ENCODE measurements around the gene ATP9A. TPM values are rescaled to one million over a fixed set of nuclear protein-coding genes. Genes with fewer than 3 reads are reported as not detected.
"Not testable (repeated sequence)": the region's sequence is repeated elsewhere in the genome, so short reads cannot be mapped to it uniquely, and the experiment has no call there.

ATP9A gene
- total RNA-seq (ENCODE audit: low replicate concordance), result 23.7 and 69.1 TPM in 2 replicates

GRCh38 chr20:51767867-51768758 lies at the start of gene ATP9A:
TSS of gene ATP9A (minus strand) at chr20:51768390. CDS start at chr20:51768369, 21 bp downstream.
- no peak for TF ChIP-seq CTCF (IDR thresholded peaks at IDR 0.05; ENCODE audit: insufficient read depth, low read length)
- peak; percentile 27 for DNase-seq (ENCODE audit: low read depth)
- peak within 1 kb of the TSS; percentile 85 for H3K4me3 ChIP-seq (ENCODE audit: low read depth, low read length)

GRCh38 chr20:51816856-51817255 lies 48.7 kb upstream of the ATP9A start:
- not testable (repeated sequence) for DNase-seq (ENCODE audit: low read depth); H3K4me3 ChIP-seq (ENCODE audit: low read depth, low read length)

GRCh38 chr20:51815383-51816076 lies 47.3 kb upstream of the ATP9A start:
- TF ChIP-seq CTCF (IDR thresholded peaks at IDR 0.05; ENCODE audit: insufficient read depth, low read length), result no peak
- no peak for DNase-seq (ENCODE audit: low read depth)
- H3K4me3 ChIP-seq (ENCODE audit: low read depth, low read length), result no peak overlapping the region

- DNase-seq (ENCODE audit: low read depth), result no peak
- H3K4me3 ChIP-seq (ENCODE audit: low read depth, low read length), result no peak overlapping the region
- TF ChIP-seq CTCF (IDR thresholded peaks at IDR 0.05; ENCODE audit: insufficient read depth, low read length), result no peak
These were observed 44.7 kb upstream of the ATP9A start for GRCh38 chr20:51812861-51813260.

- no peak overlapping the region for H3K4me3 ChIP-seq (ENCODE audit: low read depth, low read length)
- DNase-seq (ENCODE audit: low read depth), result no peak
- no peak for TF ChIP-seq CTCF (IDR thresholded peaks at IDR 0.05; ENCODE audit: insufficient read depth, low read length)
These were observed 43.4 kb upstream of the ATP9A start for GRCh38 chr20:51811514-51812128.

GRCh38 chr20:51811042-51811355 lies 42.8 kb upstream of the ATP9A start:
- TF ChIP-seq CTCF (IDR thresholded peaks at IDR 0.05; ENCODE audit: insufficient read depth, low read length), result no peak
- peak; percentile 11 for DNase-seq (ENCODE audit: low read depth)
- no peak overlapping the region for H3K4me3 ChIP-seq (ENCODE audit: low read depth, low read length)
